SK-N-DZ (cell line): Measurements from ENCODE around the gene NOVA2. TPM values are rescaled to one million over a fixed set of nuclear protein-coding genes. Genes with fewer than 3 reads are reported as not detected.

ENCODE experiments used
- DNase-seq: peaks from one replicate; pipeline ENCODE4 v3.0.0-alpha.2; 2015; ENCODE audit warnings: low spot score
- polyA plus RNA-seq, 2 experiments: library from polyadenylated mRNA; depleted of rRNA; stranded (reverse); fragments of >200 nt; gene quantifications; 2 replicates each; pipeline ENCODE4 v1.2.3, GENCODE V29; 2014

The NOVA2 gene, protein sequence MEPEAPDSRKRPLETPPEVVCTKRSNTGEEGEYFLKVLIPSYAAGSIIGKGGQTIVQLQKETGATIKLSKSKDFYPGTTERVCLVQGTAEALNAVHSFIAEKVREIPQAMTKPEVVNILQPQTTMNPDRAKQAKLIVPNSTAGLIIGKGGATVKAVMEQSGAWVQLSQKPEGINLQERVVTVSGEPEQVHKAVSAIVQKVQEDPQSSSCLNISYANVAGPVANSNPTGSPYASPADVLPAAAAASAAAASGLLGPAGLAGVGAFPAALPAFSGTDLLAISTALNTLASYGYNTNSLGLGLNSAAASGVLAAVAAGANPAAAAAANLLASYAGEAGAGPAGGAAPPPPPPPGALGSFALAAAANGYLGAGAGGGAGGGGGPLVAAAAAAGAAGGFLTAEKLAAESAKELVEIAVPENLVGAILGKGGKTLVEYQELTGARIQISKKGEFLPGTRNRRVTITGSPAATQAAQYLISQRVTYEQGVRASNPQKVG
- polyA plus RNA-seq (2014; cell fraction: cytosol; rRNA removed): 2.9 and 3.0 TPM in 2 replicates
- polyA plus RNA-seq (2014; cell fraction: nucleus; rRNA removed): 1.1 and 3.3 TPM in 2 replicates

DNA sequence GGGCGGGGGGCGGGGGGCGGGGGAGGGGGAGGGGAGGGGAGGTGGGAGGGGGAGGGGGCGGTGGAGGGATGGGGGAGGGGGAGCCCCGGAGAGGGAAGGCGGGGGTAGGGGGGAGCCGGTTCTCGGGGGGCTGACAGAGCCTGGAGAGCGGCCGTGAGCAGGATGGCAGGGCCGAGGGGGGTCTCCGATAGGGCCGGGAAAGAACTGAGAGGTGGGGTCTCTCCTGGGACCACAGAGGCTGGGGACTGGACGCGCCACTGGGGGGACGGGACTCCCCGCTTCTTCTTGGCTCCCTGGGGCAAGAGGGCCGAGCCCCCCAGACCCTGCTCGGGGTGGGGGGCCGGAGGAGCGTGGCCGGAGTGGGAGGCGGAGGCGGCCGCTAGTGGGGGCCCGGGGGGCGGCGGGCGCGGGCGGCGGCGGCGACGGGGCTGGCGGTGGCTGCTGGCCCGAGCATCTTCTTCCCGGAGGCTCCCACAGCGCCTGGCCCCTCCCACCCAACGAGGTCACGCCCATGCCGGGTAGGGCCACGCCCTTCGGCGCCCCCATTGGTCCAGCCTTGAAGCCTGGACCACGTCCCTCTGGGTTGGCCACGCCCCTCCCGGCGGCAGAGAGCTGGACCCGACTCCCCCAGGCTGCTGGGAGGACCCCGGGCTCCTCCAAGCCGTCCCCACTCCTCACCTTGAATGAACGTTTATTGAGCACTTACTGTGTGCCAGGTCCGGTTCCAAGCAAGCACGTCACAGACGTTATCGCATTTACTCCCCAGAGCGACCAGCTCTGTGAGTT lies at the start of gene NOVA2:
NOVA2 (minus strand) TSS at position 313 of the 786 bp plus-strand sequence. CDS start 514 bp downstream, outside the sequence.
- peak; percentile 83 for DNase-seq

DNA sequence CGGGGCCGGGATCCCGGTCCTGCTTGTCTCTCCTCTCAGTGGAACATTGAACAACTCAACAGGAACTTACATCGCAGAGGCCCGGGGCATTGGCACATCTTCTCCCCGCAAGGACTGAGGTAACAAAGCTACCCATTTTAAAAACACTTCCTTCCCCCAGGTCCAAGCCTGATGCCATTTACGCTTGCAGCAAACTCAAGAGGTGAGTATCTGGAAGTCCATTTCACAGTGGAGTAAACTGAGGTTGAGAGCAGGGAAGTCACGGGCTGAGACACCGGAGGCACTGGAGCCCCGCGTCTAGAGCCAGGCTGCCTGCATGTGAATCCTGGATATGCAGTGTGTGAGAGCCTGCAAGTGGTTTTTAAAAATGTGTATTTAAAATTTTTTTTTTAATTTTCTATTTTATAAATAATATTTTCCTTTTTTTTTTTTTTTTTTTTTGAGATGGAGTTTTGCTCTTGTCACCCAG lies 49.7 kb upstream of the NOVA2 start:
- DNase-seq: no peak

DNA sequence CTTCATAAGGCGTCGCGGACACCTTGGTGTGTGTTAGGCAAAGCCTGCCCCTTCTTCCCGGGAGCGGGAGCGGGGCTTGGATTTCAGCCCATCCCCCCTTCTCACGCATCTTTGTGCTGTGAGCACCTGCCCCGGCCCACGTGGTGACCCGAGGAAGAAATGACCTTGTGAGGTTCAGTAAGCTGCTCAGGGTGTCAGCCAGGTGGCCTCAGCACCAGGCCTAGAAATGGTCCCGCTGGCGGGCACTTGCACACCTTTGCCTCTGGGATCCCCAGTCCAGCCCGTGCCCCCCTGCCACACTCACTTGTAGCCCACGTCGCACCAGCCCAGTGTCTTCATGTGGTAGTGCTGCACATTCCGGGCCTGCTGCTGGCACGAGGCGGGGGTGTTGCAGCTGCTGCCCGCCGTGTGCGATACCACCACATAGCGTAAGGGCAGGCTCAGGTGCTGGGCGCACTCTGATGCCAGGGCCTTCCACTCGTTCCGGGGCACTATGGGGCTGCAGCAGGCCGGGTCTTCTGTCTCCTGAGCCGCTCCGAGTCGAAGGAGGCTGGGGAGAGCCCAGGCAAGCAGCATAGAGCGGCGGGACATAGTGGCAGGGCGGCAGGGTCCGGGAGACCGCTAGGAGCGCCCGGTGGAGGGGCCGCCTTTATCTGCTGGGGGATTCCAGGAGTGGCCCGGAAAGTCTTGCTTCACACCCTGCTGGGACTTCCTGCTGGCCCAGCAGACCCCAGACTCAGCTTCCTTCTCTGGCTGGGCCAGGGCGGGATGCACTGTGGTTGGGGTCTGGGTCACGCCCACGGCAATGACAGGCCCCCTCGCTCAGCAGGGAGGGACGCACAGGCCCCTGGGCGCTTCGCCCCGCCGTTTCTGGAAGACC lies 49.0 kb upstream of the NOVA2 start, which contains the start of gene PGLYRP1:
PGLYRP1 (minus strand) TSS at position 623 of the 880 bp plus-strand sequence; CDS start at position 591, 32 bp downstream.
- DNase-seq: no peak

DNA sequence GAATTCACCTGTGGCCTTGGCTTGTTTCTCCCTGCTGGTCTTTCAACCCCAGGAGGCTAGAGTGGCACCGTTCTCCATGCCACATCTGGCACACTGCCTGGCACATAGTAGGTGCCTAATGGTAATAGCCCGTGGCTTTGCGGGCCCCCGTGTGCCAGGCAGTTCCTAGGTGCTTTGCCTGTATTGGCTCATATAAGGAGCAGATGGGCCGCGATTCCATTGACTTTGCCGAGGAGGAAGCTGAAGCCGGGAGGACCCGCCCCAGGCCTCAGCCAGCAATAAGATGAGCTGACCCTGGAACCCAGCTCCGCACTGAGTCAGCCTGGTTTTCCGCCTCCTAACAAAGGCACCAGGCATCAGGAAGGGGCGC lies 48.4 kb upstream of the NOVA2 start:
- no peak for DNase-seq

DNA sequence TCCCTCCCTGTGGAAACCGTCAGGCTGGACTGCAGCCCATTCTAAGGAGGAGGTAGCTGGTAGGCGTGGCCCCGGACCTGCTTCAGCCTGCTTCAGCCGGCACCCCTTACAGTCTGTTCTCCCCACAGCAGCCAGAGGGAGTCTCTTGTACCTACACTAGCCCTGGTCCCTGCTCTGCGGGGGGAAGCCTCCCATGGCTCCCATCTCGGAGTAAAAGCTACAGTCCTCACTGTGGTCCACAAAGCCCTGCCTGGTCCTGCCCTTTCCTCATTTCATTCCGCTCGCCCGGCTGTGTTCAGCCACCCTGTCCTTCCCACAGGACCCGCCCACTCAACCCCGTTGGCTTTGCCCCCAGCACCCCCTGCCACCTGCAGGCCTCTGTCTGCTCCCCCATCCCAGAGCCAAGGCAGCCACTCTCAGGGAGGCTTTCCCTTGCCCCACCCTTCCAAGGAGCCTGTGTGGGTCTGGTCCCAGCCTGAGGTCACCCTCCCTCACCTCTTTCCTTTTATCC lies 47.9 kb upstream of the NOVA2 start:
- no peak for DNase-seq

DNA sequence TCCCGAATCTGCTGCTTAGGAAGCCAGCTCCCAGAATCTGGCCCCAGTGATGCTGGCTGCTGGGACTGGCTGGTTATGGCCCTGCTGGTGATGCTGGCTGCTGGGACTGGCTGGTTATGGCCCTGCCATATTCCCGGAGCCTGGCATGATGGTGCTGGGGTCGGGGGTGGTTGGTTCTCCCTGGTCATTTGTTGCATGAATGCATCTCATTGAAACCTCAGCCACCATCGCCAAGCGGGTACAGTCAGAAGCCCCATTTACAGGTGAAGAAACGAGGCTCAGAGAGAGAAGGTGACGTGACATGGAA lies 47.1 kb upstream of the NOVA2 start:
- DNase-seq: no peak

DNA sequence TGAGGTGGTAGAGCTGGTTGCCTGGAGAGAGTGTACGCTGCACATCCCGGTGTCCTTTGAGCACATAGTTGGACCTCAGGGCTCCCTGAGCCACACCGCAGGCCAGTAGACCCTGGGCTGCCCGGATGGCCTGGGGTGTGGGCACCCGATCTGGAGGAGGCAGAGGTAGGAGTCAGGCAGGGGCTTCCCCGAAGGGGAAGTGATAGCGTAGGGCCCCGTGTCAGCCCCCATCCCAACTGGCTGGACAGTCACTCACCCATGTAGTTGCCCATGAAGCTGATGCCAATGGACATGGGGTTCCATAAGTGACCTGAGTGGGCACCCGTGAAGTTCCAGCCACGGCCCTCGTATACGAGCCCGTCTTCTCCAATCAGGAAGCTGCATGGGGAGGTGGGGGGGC lies 45.6 kb upstream of the NOVA2 start:
- DNase-seq: no peak

DNA sequence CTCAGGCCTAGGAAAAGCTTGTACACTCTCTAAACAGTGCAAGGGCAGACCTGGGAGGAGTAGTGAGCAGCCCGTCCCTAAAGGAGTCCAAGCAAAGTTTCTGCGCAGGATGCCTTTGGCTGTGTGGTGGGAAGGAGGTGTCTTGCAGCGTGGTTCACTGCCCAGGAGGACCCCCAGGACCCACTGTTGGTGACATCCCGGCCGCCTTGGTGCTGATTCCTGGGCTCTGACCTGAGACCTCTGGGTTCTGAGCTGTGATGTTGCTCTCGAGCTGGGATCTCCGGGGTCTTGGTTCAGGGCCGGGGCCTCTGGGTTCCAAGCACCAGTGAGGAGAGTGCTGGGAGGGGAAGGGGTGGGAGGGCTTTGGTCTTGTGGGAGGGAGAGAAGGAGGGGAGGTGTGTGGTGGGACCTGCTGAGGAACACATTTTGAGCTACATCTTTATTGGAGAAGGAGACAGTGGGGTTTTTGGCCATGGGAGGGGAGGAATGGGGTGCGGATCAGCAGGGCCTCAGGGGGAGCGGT lies 45.1 kb upstream of the NOVA2 start:
- no peak for DNase-seq

DNA sequence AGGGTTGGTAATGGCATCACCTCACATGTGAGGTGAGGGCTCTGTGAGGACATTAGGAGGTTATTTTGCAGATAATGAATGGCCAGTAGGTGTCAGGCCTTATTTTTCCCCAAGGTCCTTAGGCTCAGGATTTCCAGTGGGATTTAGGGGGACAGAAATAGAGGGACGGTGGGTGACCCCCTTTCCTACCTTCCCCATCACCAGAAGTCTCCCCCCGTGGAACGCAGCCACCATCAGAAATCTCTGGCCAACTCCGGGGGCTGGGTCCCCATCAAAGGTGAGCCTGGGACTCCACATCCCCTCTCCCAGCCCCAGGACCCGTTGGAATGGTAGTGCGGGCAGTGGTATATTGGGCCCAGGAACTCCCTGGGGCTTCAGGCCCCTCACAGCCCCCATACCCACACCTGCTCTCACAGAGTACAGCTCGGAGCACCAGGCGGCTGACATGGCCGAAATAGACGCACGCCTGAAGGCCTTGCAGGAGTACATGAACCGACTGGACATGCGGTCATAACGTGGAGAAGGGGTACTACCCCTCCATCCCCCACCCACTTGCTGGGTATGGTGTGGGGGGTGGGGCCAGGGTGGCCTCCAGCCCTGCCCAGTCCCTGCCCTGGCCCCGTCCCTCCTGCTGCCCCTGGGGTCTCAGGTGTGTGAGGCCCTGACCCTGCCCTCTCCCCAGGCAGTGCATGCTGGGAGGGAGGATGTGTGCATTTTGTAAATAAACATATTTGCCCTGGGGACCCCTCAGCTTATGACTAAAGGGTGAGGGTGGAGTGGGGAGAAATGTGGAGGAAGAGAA lies 44.4 kb upstream of the NOVA2 start:
- DNase-seq: no peak

DNA sequence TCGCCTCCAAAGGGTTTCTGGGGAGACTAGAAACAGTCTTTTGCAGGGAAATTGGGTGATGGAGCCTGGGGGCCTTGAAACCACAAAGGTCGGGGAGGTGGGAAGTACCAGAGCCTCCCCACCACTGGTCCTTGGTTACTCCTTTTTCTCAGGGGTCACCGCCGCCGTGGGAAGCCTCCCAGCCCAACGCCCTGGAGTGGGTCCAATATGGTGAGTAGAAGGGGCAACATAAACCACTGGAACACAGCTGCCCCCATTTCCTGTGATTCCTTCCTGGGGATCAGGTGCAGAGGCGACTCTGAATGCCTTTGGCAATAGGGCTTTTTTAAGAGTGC lies 43.4 kb upstream of the NOVA2 start:
- no peak for DNase-seq

DNA sequence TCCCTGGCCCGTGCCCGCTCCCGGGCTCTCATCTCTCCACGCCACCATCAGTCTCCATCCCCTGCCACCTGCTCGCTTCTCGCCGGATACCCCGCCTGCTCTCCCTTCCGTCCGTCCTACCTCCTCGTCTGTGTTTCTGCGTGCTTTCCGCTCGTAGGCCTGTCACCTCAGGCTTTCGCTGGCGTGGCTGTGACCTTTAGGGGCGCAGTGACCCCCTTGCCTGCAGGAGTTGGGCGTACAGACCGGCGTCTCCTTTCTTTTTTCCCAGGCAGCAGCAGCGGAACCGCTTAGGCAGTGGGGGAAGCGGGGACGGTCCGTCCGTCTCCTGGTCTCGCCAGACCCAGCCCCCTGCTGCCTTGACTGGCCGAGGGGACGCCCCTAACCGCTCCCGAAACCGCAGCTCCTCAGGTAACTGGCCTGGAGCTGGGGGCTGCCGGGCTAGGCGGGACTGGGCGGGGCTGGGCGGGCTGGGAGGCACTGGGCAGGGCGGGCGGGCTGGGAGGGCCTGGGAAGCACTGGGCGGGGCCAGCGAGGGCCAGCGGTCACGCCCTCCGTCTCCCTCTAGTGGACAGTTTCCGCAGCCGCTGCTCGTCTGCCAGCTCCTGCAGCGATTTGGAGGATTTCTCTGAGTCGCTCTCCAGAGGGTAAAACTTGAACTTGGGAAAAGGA lies 42.9 kb upstream of the NOVA2 start:
- peak; percentile 53 for DNase-seq

DNA sequence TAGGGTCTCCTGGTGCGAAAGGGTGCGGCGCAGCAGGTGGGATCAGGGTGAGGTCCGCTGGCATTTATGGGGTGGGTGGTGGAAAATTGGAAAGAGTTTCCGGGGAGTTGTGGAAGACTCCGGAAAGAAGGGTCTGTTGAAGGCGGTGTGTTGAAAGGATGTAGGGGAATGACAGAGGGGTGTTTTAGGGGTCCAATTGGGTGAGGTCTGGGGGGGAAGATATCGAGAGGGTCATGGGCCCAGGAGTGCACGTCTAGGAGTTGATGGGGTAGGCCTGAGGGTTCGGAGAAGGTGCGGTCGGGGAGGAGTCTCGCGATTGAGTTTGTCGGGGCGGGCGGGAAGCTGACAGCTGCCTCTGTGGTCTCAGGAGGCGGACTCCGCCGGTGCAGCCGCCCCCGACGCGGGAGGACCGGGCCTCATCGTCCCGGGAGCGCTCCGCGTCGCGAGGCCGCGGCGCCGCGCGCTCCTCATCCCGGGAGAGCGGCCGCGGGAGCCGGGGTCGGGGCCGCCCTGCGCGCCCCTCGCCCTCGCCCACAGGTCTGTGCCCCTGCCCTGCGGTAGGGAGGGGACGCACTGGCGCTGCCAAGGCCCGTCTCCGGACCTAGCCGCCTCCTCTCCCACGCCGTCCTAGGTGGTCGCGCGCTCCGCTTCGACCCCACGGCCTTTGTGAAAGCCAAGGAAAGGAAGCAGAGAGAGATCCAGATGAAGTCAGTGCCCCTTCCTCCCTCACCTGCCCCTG lies 42.2 kb upstream of the NOVA2 start:
- DNase-seq: no peak

DNA sequence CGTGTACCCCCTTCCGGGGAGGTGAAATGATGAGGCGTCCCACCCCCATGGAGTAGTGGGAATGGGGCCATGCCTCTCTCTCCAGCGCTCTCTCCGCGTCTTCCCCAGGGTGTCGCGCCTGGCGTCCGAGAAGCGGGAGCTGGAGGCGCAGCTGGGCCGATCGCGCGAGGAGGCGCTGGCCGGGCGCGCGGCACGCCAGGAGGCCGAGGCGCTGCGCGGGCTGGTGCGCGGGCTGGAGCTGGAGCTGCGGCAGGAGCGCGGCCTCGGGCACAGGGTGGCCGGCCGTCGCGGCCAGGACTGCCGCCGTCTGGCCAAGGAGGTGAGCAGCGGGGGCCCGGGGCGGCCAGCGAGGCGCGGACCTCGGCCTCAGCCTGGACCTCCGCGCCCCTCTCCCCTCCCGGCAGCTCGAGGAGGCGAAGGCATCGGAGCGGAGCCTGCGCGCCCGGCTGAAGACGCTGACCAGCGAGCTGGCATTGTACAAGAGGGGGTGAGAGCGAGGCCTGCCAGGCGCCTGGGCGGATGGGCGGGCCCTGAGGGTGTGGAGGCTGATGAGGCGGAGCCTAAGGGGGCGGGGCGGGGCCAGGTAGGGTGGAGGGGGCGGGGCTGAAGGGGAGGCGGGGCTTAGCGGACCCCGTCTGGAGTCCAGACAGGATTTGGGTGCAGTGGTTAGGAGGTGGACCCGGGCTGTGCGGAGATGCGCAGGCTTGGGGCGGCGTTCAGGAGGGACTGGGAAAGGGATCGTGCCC lies 41.4 kb upstream of the NOVA2 start:
- DNase-seq: no peak

DNA sequence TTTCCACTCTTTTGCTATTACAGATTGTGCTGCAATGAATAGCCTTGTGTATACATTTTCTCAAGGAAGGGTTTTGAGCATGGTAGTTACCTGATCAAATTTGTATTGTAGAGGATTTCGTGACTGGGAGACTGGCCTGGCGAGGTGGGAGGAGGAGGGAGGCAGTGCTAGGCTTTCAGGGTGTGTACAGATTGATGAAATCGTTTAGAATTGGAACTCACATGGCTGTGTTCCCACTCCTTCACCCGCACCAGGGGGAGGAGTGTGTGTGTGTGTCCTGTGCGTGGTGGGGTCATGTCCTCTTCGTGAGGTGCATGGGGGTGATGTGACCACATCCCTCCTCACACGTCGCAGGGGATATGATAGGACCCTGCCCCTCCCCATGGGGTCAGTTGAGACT lies 40.9 kb upstream of the NOVA2 start:
- DNase-seq: no peak

DNA sequence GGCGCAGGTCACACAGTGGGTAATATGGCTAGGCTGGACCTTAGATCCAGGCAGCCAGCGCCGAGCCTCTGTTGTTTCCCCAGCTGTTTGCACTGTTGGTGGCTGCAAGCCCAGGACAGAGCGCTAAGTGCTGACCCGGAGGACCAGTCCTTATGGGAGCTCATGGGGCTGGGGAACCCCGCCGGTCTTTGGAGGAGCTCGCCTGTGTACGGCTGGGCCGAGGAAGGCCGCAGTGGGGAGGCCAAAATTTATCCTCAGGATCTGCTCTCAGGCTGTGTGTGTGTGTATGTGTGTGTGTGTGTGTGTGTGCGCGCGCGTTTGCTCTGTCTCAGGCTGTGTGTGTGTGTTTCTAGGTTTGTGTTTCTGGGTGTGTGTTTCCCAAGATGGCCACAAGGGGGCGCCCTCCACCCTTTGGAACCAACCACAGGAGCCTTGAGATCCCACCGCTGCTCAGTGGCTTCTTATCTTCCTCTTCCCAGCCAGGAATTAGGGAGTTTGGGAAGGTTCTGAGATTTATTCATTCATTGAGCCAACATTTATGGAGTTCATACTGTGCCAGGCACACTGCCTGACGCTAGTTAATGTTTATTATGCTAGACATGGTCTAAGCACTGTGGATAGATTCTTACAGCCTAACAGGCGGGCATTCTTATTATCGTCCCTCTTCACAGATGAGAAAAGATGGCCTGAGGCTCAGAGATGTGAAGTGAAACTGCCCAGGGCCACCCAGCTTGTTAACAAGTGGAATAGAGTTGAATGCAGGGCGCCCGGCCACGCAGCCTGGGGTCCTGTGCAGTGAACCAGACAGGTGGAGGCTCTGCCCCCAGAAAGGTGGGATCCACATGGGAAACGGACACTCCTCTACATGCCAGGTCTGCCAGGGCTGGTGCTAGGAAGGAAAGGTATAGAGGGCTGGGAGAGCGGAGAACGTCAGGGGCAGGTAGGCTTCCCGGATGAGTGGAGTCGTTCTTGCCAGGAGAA lies 36.2 kb upstream of the NOVA2 start:
- DNase-seq: peak; percentile 34

DNA sequence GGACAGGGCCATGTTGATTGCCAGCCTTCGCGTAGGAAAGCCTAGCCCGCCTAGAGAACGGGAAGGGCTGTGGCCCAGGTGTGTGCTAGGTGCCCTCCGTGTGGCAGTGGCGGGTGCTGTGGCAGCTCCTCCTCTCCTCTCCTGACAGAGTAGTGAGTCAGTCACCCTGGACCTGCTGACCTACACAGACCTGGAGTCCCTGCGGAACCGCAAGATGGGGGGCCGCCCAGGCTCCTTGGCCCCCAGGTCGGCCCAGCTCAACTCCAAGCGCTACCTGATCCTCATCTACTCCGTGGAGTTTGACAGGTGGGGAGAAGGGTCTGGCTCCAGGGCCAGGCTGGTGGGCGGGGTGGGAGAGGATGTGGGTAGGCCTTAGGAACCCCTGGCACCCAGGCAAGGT lies 32.7 kb upstream of the NOVA2 start:
- DNase-seq: no peak

DNA sequence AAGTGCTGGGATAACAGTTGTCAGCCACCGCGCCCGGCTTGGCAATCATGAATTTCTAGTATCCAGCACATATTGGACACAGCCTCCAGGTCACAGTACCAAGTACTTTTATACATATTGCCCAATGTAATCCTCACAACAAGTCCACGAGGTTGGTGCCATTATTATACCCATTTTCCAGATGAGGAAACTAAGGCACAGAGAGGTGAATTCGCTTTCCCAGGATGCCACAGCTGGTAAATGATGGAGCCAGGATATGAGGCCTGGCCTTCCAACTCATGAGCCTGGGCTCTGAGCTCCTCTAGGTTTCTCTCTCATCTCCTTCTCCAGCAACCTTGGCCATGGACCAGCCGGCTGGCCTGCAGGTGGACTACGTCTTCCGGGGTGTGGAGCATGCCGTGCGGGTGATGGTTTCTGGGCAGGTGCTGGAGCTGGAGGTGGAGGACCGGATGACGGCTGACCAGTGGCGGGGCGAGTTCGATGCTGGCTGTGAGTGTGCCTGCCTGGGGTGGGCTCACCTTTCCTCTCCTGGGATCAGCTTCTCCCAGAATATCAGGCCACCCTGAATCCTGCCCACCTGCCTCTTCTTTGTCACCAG lies 29.1 kb upstream of the NOVA2 start:
- no peak for DNase-seq
